ENCODE measurements around the gene TMEM81.

Gene TMEM81

GRCh38 chr1:205124726-205125125, 40.5 kb upstream of the TMEM81 start:
- no peak for DNase-seq (ENCODE audit: extremely low spot score)
- TF ChIP-seq SP1 (IDR thresholded peaks at IDR 0.05) = no peak
- no peak for TF ChIP-seq FOXK2 (IDR thresholded peaks at IDR 0.05)
- TF ChIP-seq FOXM1 (IDR thresholded peaks at IDR 0.05; ENCODE audit: borderline replicate concordance) = no peak
- TF ChIP-seq FOXA1 (IDR thresholded peaks at IDR 0.05) = no peak
- no peak for TF ChIP-seq ARNT (IDR thresholded peaks at IDR 0.05)
- TF ChIP-seq LEF1 (IDR thresholded peaks at IDR 0.05; ENCODE audit: borderline replicate concordance) = no peak
- no peak for TF ChIP-seq L3MBTL2 (conservative IDR thresholded peaks at IDR 0.05)
- TF ChIP-seq NFRKB (IDR thresholded peaks at IDR 0.05) = no peak
- no peak for TF ChIP-seq CTBP1 (IDR thresholded peaks at IDR 0.05; ENCODE audit: borderline replicate concordance)
- TF ChIP-seq, protein P1, sequence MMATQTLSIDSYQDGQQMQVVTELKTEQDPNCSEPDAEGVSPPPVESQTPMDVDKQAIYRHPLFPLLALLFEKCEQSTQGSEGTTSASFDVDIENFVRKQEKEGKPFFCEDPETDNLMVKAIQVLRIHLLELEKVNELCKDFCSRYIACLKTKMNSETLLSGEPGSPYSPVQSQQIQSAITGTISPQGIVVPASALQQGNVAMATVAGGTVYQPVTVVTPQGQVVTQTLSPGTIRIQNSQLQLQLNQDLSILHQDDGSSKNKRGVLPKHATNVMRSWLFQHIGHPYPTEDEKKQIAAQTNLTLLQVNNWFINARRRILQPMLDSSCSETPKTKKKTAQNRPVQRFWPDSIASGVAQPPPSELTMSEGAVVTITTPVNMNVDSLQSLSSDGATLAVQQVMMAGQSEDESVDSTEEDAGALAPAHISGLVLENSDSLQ (IDR thresholded peaks at IDR 0.05) = no peak
- TF ChIP-seq HDGF (IDR thresholded peaks at IDR 0.05; ENCODE audit: borderline replicate concordance) = no peak
- TF ChIP-seq ELF4 (IDR thresholded peaks at IDR 0.05) = no peak
- no peak for TF ChIP-seq SUZ12 (IDR thresholded peaks at IDR 0.05)
- TF ChIP-seq BHLHE40 (IDR thresholded peaks at IDR 0.05; ENCODE audit: borderline replicate concordance) = no peak
- no peak for TF ChIP-seq ZNF384 (IDR thresholded peaks at IDR 0.05)
- no peak for TF ChIP-seq TARDBP (IDR thresholded peaks at IDR 0.05)
- POLR2A ChIA-PET = no interaction called here
- CTCF ChIA-PET = interaction anchor here (0.6 to 0.9 kb wide), 2 partner anchors 34 to 667 kb away, joined by 4 to 6 read pairs; no protein-coding TSS in a partner anchor

- no peak for TF ChIP-seq CTBP1 (IDR thresholded peaks at IDR 0.05; ENCODE audit: borderline replicate concordance)
- no peak for TF ChIP-seq LEF1 (IDR thresholded peaks at IDR 0.05; ENCODE audit: borderline replicate concordance)
- TF ChIP-seq FOXA1 (IDR thresholded peaks at IDR 0.05) = no peak
- no peak for TF ChIP-seq ZNF384 (IDR thresholded peaks at IDR 0.05)
- no peak for TF ChIP-seq FOXM1 (IDR thresholded peaks at IDR 0.05; ENCODE audit: borderline replicate concordance)
- TF ChIP-seq, protein P1 (IDR thresholded peaks at IDR 0.05) = no peak
- no peak for TF ChIP-seq SP1 (IDR thresholded peaks at IDR 0.05)
- no peak for TF ChIP-seq NFRKB (IDR thresholded peaks at IDR 0.05)
- DNase-seq (ENCODE audit: extremely low spot score) = no peak
- CTCF ChIA-PET = interaction anchor here (0.6 to 1.6 kb wide), 5 partner anchors 19 to 207 kb away, joined by 3 to 9 read pairs (median 4); no protein-coding TSS in a partner anchor
- POLR2A ChIA-PET = interaction anchor here (0.8 to 2.9 kb wide), 6 partner anchors 10 to 139 kb away, joined by 3 to 14 read pairs (median 4); partner anchors contain the start of gene TMCC2
Measured at GRCh38 chr1:205122489-205122882, 38.2 kb upstream of the TMEM81 start.

GRCh38 chr1:205121660-205122488, 37.6 kb upstream of the TMEM81 start, which contains the start of gene RBBP5:
Gene RBBP5, minus strand, starts transcription at chr1:205121978. Its CDS starts 105 bp downstream, at chr1:205121873.
- peak; percentile 95 for DNase-seq (ENCODE audit: extremely low spot score)
- ChIA-PET POLR2A (interaction anchor here (1.0 to 2.9 kb wide), 9 partner anchors 11 to 180 kb away, joined by 3 to 14 read pairs (median 4); partner anchors contain the start of gene TMCC2), CTCF (interaction anchor here (0.7 to 1.5 kb wide), 2 partner anchors 60 to 132 kb away, joined by 3 to 4 read pairs; no protein-coding TSS in a partner anchor)
- TF ChIP-seq SP1 (IDR thresholded peaks at IDR 0.05) (no peak), SUZ12 (IDR thresholded peaks at IDR 0.05) (no peak), FOXA1 (IDR thresholded peaks at IDR 0.05) (no peak), FOXM1 (IDR thresholded peaks at IDR 0.05; ENCODE audit: borderline replicate concordance) (peak; percentile 93; the same call in 1 of the 2 replicates), FOXK2 (IDR thresholded peaks at IDR 0.05) (peak; percentile 99), BHLHE40 (IDR thresholded peaks at IDR 0.05; ENCODE audit: borderline replicate concordance) (no peak), LEF1 (IDR thresholded peaks at IDR 0.05; ENCODE audit: borderline replicate concordance) (peak; percentile 93; the same call in 1 of the 2 replicates), HDGF (IDR thresholded peaks at IDR 0.05; ENCODE audit: borderline replicate concordance) (no peak), ELF4 (IDR thresholded peaks at IDR 0.05) (peak; percentile 75), ARNT (IDR thresholded peaks at IDR 0.05) (peak; percentile 88), TARDBP (IDR thresholded peaks at IDR 0.05) (peak; percentile 72), ZNF384 (IDR thresholded peaks at IDR 0.05) (no peak), L3MBTL2 (conservative IDR thresholded peaks at IDR 0.05) (peak; percentile 44), NFRKB (IDR thresholded peaks at IDR 0.05) (peak; percentile 91), CTBP1 (IDR thresholded peaks at IDR 0.05; ENCODE audit: borderline replicate concordance) (peak; percentile 97)
- TF ChIP-seq, protein P1 (IDR thresholded peaks at IDR 0.05) = 0 out of 2 replicates have a peak, but pooled peaks have one; percentile 29

DNA sequence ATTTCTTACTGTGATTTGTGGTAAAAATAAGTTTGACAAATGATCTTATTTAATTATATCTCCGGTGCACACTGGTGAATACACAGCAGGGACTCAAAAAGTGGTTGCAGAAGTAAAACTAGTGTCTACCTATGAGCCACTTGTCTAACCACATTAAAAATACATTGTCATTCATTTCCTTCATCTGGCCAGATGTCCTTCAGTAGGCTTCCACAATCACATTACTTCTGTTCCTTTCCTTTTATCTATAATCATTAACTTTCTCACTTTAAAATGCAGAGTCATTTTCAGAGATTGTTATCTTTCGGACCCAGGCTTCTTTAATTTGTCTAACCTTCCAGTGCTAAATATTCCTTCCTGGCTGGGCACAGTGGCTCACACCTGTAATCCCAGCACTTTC, 34.5 kb upstream of the TMEM81 start:
- POLR2A ChIA-PET = no interaction called here
- CTCF ChIA-PET = no interaction called here
- no peak for DNase-seq (ENCODE audit: extremely low spot score)
- TF ChIP-seq SUZ12 (IDR thresholded peaks at IDR 0.05) (no peak), CTBP1 (IDR thresholded peaks at IDR 0.05; ENCODE audit: borderline replicate concordance) (no peak), LEF1 (IDR thresholded peaks at IDR 0.05; ENCODE audit: borderline replicate concordance) (no peak), L3MBTL2 (conservative IDR thresholded peaks at IDR 0.05) (no peak), SP1 (IDR thresholded peaks at IDR 0.05) (no peak), ELF4 (IDR thresholded peaks at IDR 0.05) (no peak), HDGF (IDR thresholded peaks at IDR 0.05; ENCODE audit: borderline replicate concordance) (no peak), BHLHE40 (IDR thresholded peaks at IDR 0.05; ENCODE audit: borderline replicate concordance) (no peak), FOXA1 (IDR thresholded peaks at IDR 0.05) (no peak), ARNT (IDR thresholded peaks at IDR 0.05) (no peak), ZNF384 (IDR thresholded peaks at IDR 0.05) (no peak)

DNA sequence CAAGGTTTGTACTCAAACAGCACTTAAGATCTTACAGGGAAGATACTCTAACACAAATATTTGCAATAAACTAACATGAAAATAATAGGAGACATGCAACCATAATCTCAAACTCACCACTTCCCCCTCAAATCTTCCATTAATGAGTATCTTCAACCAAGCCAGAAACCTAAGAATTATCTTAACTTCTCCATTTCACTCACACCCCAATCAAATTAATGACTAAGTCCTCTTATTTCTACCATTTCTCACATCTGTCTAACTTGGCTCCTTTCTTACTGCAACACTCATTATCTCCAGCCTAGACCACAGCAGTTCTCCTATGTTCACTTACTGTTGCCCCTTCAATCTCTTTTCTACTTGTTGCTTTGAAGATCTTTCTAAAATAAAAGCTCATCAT, 27.1 kb upstream of the TMEM81 start:
- CTCF ChIA-PET = no interaction called here
- no peak for DNase-seq (ENCODE audit: extremely low spot score)
- TF ChIP-seq FOXA1 (IDR thresholded peaks at IDR 0.05) (no peak), CTBP1 (IDR thresholded peaks at IDR 0.05; ENCODE audit: borderline replicate concordance) (no peak), FOXK2 (IDR thresholded peaks at IDR 0.05) (no peak), SP1 (IDR thresholded peaks at IDR 0.05) (no peak), NFRKB (IDR thresholded peaks at IDR 0.05) (no peak), HDGF (IDR thresholded peaks at IDR 0.05; ENCODE audit: borderline replicate concordance) (no peak), TARDBP (IDR thresholded peaks at IDR 0.05) (no peak)
- TF ChIP-seq, protein P1 (IDR thresholded peaks at IDR 0.05) = no peak

More for the DNA sequence above, 27.1 kb upstream of the TMEM81 start:
- POLR2A ChIA-PET = interaction anchor here (1.4 kb wide), 1 partner anchor 10 kb away, joined by 5 read pairs; the partner anchor contains the start of gene RBBP5

All from HEK293T (cell line).